ENCODE results near the gene FAH.
"Not testable (repeated sequence)": the region's sequence is repeated elsewhere in the genome, so short reads cannot be mapped to it uniquely, and the experiment has no call there.

FAH gene

GRCh38 chr15:80152896-80153876, at the start of gene FAH:
Gene FAH, plus strand, starts transcription at chr15:80152999. Its CDS starts 56 bp downstream, at chr15:80153055.
- DNase-seq: peak; percentile 61

GRCh38 chr15:80105193-80105592, 47.6 kb upstream of the FAH start:
- DNase-seq: no peak

- DNase-seq: peak; percentile 84
Observed at GRCh38 chr15:80105595-80105994, 47.2 kb upstream of the FAH start.

GRCh38 chr15:80106051-80106450, 46.7 kb upstream of the FAH start:
- peak; percentile 65 for DNase-seq

GRCh38 chr15:80107204-80107603, 45.6 kb upstream of the FAH start:
- DNase-seq: no peak

GRCh38 chr15:80107774-80108173, 45.0 kb upstream of the FAH start:
- DNase-seq: no peak

- no peak for DNase-seq
Observed at GRCh38 chr15:80109388-80109787, 43.4 kb upstream of the FAH start.

GRCh38 chr15:80110920-80111319, 41.9 kb upstream of the FAH start:
- DNase-seq: no peak

- DNase-seq: no peak
Observed at GRCh38 chr15:80114114-80114513, 38.7 kb upstream of the FAH start.

- no peak for DNase-seq
Observed at GRCh38 chr15:80115021-80115420, 37.8 kb upstream of the FAH start.

GRCh38 chr15:80118956-80119355, 33.8 kb upstream of the FAH start:
- no peak for DNase-seq

- no peak for DNase-seq
Observed at GRCh38 chr15:80120636-80121035, 32.2 kb upstream of the FAH start.

GRCh38 chr15:80121546-80121945, 31.3 kb upstream of the FAH start:
- DNase-seq: peak; percentile 14

GRCh38 chr15:80123034-80123433, 29.8 kb upstream of the FAH start:
- no peak for DNase-seq

- not testable (repeated sequence) for DNase-seq
Observed at GRCh38 chr15:80127253-80127652, 25.5 kb upstream of the FAH start.

GRCh38 chr15:80127911-80128310, 24.9 kb upstream of the FAH start:
- DNase-seq: no peak

- no peak for DNase-seq
Observed at GRCh38 chr15:80132382-80132781, 20.4 kb upstream of the FAH start.

- no peak for DNase-seq
Observed at GRCh38 chr15:80136854-80137253, 15.9 kb upstream of the FAH start.

- DNase-seq: no peak
Observed at GRCh38 chr15:80138961-80139360, 13.8 kb upstream of the FAH start.

- DNase-seq: no peak
Observed at GRCh38 chr15:80140909-80141308, 11.9 kb upstream of the FAH start.

- DNase-seq: no peak
Observed at GRCh38 chr15:80141916-80142598, 10.7 kb upstream of the FAH start.

GRCh38 chr15:80142646-80143045, 10.2 kb upstream of the FAH start:
- no peak for DNase-seq

- DNase-seq: no peak
Observed at GRCh38 chr15:80151148-80151547, 1.7 kb upstream of the FAH start.

- no peak for DNase-seq
Observed at GRCh38 chr15:80151576-80151975, 1.2 kb upstream of the FAH start.
